ENCODE measurements around the gene INHBC.

DNA sequence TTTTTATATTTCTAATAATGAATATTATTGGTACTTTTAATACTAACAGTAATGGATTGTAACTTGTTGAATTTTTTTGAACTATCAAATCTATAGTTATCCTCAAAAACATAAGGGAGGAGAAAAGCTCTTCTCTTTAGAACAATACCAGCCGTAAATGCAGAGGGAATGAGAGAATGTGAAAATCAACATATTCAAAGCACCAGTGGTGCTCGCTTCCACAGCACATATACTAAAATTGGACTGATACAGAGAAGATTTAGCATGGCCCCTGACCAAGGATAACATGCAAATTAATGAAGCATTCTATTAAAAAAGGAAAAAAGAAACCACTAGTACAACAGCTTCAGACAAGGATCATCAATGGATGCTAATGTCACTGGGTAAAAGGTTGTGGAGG lies 19.5 kb upstream of the INHBC start:
- TF ChIP-seq, protein P1, sequence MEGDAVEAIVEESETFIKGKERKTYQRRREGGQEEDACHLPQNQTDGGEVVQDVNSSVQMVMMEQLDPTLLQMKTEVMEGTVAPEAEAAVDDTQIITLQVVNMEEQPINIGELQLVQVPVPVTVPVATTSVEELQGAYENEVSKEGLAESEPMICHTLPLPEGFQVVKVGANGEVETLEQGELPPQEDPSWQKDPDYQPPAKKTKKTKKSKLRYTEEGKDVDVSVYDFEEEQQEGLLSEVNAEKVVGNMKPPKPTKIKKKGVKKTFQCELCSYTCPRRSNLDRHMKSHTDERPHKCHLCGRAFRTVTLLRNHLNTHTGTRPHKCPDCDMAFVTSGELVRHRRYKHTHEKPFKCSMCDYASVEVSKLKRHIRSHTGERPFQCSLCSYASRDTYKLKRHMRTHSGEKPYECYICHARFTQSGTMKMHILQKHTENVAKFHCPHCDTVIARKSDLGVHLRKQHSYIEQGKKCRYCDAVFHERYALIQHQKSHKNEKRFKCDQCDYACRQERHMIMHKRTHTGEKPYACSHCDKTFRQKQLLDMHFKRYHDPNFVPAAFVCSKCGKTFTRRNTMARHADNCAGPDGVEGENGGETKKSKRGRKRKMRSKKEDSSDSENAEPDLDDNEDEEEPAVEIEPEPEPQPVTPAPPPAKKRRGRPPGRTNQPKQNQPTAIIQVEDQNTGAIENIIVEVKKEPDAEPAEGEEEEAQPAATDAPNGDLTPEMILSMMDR (IDR thresholded peaks at IDR 0.05), result no peak
- TF ChIP-seq POLR2A (IDR thresholded peaks at IDR 0.05), result no peak

Measured in testis (tissue), 2 donors.